HFF-Myc (cell line): ENCODE measurements around the gene CLIC5.

Experiments
- DNase-seq: peaks from one replicate; pipeline ENCODE4 v3.0.0-alpha.2; 2011; ENCODE audit warnings: low read depth; ENCODE audit errors: extremely low read depth
- H3K4me3 ChIP-seq: replicated peaks from 2 replicates; pipeline ENCODE4 v1.5.1; 2011; ENCODE audit warnings: low read depth, mild to moderate bottlenecking, control low read depth, low read length
- CTCF ChIP-seq: IDR thresholded peaks from 2 replicates; pipeline ENCODE4 v1.5.1; 2012; ENCODE audit warnings: mild to moderate bottlenecking, low read depth, low read length, control low read depth; ENCODE audit errors: missing control alignments

CLIC5 gene

GRCh38 chr6:46024124-46024769, 8.6 kb upstream of the CLIC5 start:
- no peak for DNase-seq
- no peak for TF ChIP-seq CTCF
- no peak overlapping the region for H3K4me3 ChIP-seq

- TF ChIP-seq CTCF = no peak
- H3K4me3 ChIP-seq = no peak overlapping the region
- DNase-seq = no peak
These were observed 7.7 kb upstream of the CLIC5 start for GRCh38 chr6:46023216-46023915.

- H3K4me3 ChIP-seq = no peak overlapping the region
- DNase-seq = no peak
- TF ChIP-seq CTCF = no peak
These were observed 6.7 kb upstream of the CLIC5 start for GRCh38 chr6:46022106-46022948.

- DNase-seq = no peak
- no peak overlapping the region for H3K4me3 ChIP-seq
- no peak for TF ChIP-seq CTCF
These were observed 2.1 kb upstream of the CLIC5 start for GRCh38 chr6:46017726-46018125.

- no peak overlapping the region for H3K4me3 ChIP-seq
These were observed 476 bp upstream of the CLIC5 start for GRCh38 chr6:46016063-46016608.

More at GRCh38 chr6:46016063-46016608, 476 bp upstream of the CLIC5 start:
- no peak for TF ChIP-seq CTCF
- no peak for DNase-seq
